HG03196 (cell line): ENCODE measurements around the gene OR2T33.
"Not testable (repeated sequence)": the region's sequence is repeated elsewhere in the genome, so short reads cannot be mapped to it uniquely, and the experiment has no call there.

ENCODE experiments used
- ATAC-seq: cut with Tn5 transposase; IDR thresholded peaks from one replicate; pipeline ENCODE4 v1.9.1; 2021; ENCODE audit not compliant: unreplicated experiment

OR2T33 gene, protein sequence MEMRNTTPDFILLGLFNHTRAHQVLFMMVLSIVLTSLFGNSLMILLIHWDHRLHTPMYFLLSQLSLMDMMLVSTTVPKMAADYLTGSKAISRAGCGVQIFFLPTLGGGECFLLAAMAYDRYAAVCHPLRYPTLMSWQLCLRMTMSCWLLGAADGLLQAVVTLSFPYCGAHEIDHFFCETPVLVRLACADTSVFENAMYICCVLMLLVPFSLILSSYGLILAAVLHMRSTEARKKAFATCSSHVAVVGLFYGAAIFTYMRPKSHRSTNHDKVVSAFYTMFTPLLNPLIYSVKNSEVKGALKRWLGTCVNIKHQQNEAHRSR

DNA sequence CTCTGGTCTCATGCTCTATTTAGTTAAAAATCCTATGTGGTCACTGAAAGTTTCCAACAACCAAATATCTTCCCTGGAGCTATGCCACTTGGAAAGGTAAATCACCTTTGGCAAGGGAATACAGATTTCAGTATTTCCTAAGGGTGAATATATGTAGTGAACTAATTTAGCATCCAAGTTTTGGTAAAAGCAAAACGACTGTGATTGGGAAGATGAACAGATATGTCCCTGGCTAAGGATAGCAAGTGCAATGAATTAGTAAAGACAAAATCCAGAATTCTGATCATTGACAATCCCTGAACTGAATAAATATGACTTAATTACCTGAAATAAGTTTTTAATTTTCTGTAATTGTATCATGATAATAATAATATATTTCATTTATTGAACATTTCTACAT lies at the start of gene OR2T33:
TSS of gene OR2T33 (minus strand) at position 101 of the 400 bp plus-strand sequence. CDS start 4,162 bp downstream, outside the sequence.
- ATAC-seq = no peak

DNA sequence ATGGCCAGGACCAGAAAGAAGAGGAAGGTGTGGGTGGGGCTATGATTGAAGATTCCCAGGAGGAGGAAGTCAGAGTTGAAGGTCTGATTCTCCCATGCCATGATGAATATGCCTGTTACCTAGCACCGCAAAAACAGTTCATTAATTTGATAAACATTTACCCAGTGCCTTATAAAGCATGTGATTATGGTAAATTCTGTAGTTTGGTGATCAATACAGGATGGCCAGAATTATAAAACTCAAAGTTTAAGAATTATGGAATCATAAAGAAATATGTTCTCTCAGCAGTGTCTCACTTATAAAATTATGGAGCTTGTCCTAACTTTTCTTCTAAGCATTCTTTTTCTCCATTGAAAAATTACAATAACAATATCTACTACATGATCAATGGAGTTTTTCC lies 46.7 kb upstream of the OR2T33 start, which contains the start of gene OR2M7:
TSS of gene OR2M7 (minus strand) at position 101 of the 400 bp plus-strand sequence. CDS start at position 101, 0 bp downstream.
- ATAC-seq = no peak

DNA sequence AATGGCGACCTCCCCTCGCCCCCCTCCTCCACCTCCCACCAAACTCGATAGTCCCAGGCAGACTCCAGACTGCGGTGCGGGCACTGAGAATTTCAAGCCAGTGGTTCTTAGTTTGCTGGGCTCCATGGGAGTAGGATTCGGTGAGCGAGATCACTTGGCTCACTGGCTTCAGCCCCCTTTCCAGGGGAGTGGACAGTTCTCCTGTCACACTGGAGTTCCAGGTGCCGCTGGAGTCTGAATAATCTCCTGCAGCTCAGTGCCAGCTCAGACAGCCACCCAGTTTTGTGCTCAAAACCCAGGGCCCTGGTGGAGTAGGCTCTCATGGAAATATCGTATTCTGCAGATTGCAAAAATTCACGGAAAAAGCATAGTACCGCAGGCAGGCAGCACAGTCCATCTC lies 39.0 kb upstream of the OR2T33 start:
- ATAC-seq = no peak

DNA sequence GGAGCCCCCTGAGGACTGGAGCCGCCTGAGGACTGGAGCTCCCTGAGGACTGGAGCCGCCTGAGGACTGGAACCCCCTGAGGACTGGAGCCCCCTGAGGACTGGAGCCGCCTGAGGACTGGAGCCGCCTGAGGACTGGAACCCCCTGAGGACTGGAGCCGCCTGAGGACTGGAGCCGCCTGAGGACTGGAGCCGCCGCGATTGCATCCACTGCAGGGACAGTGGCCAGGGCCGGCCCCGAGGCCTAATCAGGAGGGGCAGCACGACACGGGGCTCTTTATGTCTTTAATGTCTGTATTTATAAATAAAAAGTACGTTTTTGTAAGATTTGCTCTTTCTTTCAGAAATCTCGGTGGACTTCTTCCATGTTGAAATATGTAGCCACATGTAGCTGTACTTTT lies 29.0 kb upstream of the OR2T33 start:
- ATAC-seq = not testable (repeated sequence)

DNA sequence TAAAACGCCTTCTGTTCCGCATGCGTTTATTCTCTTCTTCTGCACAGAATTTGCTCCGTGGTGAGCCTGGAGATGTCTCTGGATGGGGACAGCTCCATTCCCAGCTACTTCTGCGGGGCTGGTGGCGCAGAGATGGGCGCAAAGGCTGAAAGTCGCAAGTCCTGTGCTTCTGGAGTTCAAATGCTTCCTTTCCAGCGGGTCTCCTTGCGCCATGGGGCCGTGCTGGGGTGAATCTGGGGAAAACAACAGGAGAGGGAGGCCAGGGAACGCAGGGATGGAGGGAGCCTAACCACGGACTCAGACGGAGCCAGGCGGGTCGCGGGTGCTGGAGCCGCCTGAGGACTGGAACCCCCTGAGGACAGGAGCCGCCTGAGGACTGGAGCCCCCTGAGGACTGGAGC lies 28.3 kb upstream of the OR2T33 start:
- ATAC-seq = no peak

DNA sequence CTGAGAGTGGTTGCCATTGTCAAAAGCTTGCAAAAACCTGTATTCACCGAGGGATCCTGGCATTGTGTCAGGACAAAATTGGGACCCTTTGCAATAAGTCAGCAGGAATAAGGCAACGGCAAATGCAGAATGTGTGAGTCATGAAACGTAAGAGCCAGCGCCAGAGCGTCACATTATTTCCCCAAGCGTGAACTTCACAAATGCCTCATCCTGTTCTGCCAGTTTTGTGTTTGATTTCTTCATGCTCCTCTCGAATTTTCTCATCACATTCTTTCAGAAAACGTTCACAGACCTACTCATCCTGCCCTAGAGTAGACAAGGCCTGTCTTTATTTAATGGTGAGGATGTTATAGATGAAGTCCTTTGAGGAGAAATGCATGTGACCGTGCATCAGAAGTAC lies 27.9 kb upstream of the OR2T33 start:
- not testable (repeated sequence) for ATAC-seq

DNA sequence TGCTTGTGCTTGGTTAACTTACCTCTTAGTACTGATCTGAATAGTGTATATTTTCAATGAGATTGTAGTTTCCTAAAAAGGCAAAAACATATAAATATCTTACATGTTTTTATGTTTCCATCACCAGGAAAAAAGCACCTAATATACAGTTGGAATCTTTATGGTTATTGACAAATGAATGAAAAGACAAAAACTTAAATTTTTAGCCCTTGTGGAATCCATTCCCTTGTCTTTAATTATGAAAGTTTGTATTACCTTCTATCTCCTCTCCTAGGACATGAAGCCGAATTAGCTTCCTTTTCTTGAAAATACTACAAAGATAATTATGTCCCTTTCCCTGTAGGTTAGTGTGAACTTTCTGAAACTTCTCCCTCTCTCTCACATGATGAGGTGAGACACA lies 25.5 kb upstream of the OR2T33 start, which contains the start of gene OR2T12:
TSS of gene OR2T12 (minus strand) at position 101 of the 400 bp plus-strand sequence. CDS start 7,846 bp downstream, outside the sequence.
- no peak for ATAC-seq

DNA sequence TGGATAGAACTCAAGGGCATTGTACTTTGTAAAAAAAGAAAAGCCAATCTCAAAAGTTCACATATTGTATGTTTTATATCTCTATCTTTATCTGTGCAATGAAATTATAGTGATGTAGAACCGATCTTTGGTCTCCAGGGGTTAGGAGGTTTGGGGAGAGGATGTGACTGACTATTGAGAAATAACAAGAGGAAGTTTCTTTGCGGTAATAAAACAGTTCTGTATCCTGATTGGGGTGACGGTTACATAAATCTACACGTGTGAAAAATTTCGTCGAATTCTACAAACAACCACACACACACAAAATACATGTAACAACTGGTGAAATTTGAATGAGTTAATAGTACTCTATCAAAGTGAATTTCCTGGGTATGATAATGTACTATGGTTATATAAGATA lies 10.6 kb upstream of the OR2T33 start:
- ATAC-seq = no peak

DNA sequence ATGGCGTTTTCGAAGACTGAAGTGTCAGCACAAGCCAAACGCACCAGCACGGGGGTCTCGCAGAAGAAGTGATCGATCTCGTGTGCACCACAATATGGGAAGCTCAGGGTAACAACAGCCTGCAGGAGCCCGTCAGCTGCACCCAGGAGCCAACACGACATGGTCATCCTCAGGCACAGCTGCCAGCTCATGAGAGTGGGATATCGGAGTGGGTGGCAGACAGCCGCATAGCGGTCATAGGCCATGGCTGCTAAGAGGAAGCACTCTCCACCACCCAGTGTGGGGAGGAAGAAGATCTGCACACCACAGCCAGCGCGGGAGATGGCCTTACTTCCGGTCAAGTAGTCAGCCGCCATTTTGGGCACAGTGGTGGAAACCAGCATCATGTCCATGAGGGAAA lies 4.6 kb downstream of the OR2T33 start:
- not testable (repeated sequence) for ATAC-seq

DNA sequence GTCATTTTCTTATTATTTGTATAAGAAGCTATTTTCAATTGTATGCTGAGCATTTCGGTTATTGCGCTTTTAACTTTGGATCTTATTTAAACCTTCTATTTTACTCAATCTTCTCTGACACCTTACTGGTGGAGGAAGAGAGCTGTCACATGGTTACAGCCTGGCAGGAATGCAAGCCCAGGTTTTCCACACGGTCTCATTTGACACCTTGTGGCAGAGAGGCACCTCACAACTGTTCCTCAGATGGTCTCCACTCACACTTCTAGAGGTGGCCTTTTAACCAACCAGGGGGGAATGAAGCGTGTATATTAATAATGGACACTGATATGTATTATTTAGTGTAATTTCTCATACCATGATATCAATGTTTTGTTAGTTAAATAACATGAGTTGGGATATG lies 9.6 kb downstream of the OR2T33 start:
- no peak for ATAC-seq

DNA sequence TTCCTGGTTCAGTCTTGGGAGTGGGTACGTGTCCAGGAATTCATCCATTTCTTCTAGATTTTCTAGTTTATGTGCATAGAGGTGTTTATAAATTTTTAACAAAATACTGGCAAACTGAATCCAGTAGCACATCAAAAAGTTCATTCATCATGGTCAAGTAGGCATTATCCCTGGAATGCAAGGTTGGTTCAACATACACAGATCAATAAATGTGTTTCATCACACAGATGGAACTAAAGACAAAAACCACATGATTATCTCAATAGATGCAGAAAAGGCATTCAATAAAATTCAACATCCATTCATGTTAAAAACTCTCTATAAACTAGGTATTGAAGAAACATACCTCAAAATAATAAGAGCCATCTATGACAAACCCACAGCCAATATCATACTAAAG lies 18.5 kb downstream of the OR2T33 start:
- ATAC-seq = not testable (repeated sequence)

DNA sequence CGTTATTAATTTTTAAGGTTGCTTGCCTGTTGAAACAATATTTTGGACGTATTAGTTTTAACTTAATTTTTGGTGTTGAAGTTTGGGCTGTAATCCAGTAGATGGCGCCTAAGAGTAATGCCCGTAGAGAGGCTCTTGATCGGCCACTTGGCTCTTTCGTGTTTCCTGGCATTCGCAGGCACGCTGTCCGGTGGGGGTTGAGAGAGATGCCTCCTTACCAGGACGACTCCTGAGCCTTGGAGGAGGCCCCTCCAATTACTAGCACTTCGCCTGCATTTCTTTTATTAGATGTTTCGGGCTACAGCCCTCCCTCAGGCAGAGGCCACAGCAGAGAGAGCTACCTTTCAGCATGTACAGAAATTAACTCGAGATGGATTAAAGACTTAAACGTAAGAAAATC lies 34.6 kb downstream of the OR2T33 start:
- peak; percentile 76 for ATAC-seq

DNA sequence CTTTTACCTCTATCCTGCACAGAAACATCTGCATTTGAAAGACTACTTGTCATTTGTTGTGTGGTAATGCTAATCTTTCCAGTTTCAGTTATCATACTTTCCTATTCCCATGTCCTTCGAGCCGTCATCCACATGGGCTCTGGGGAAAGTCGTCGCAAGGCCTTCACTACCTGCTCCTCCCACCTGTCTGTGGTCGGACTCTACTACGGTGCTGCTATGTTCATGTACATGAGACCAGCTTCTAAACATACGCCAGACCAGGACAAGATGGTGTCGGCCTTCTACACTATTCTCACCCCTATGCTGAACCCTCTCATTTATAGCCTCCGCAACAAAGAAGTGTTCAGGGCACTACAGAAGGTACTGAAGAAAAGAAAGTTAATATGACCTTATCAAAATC lies 38.3 kb downstream of the OR2T33 start:
- ATAC-seq = no peak

DNA sequence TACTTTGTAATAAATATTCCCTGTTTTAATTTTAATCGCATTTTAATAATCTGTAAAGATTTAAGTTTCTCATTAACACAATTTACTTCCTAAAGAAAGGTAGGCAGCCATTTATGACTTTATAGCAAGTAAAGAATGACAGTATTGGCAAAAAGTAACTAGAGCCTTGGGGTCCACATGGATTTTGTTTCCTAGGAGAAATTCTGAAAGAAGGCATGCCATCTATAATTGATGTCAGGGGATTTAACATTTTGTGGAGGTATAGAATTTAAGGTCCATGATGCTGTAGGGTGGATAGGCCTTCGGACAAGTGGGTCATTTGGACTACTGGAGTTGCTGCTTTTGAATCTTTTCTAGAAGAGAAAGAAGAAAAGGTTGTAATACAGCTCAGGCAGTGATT lies 46.7 kb downstream of the OR2T33 start, which contains the start of gene OR2M4:
TSS of gene OR2M4 (plus strand) at position 301 of the 400 bp plus-strand sequence. CDS start 7,512 bp downstream, outside the sequence.
- ATAC-seq = no peak

DNA sequence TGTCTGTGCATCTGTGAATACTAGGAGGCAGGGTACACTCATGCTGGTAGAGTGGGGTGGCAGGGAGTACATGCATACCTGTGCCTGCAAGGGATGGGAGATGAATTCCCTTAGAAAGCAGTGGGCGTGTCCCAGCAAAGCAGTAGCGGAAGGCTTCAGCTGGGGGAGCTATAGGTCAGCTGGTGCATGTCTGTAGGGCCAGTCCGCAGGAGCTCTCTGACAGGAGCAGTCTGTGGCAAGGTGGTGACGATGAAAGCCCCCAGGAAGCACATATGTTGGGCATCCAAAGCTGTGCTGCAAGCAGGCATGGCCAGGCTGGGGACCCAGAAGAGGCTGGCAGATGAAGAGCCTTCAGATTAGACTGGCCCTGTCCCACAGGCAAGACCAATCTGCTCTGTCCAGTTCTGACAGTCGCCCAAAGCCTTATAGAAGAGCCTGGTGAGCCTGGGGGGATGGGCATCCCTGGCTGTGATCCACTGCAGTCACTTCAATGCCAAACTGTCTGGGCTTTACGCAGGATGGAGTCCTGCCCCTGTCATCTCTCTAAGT lies 48.3 kb downstream of the OR2T33 start:
- ATAC-seq = no peak

DNA sequence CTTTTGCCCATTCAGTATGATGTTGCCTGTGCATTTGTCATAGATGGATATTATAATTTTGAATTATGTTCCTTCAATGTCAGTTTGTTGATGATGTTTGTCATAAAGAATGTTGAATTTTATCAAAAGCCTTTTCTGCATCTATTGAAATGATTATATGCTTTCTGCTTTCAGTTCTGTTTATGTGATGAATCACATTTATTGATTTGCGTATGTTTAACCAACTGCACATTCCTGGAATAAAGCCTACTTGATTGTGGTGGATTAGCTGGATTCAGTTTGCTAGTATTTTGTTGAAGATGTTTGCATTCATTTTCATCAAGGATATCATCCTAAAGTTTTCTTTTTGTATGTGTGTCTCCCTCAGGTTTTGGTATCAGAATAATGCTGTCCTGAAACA lies 52.2 kb downstream of the OR2T33 start:
- ATAC-seq = no peak
